GM18511 (cell line): ENCODE measurements around the gene OR4K13.

Experiments used
- ATAC-seq: cut with Tn5 transposase; IDR thresholded peaks from one replicate; pipeline ENCODE4 v1.9.1; 2021; ENCODE audit warnings: mild to moderate bottlenecking, moderate library complexity; ENCODE audit not compliant: unreplicated experiment

The OR4K13 gene

GRCh38 chr14:20035938-20036337, at the start of gene OR4K13:
TSS of gene OR4K13 (minus strand) at chr14:20036038. CDS start at chr14:20034758, 1,280 bp downstream.
- no peak for ATAC-seq

DNA sequence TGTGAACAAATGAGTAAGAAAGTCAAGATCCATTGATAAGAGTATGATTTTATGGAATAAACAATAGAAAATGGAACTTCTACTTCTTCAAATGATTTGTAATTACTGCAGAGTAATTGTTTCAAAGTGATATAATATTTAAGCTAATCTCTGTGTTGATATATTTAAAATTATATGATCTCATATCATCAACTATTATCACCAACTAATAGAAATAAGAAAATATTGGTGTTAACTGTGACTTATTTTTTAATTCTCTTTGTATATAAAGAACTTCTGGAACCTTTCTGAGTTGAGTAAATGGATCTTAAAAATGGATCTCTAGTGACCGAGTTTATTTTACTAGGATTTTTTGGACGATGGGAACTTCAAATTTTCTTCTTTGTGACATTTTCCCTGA, 23.9 kb upstream of the OR4K13 start, which contains the start of gene OR4L1:
Gene OR4L1, plus strand, starts transcription at position 301 of the 400 bp plus-strand sequence. Its CDS starts 0 bp downstream, at position 301.
- ATAC-seq = no peak

- ATAC-seq = no peak
Measured at GRCh38 chr14:20048202-20048601, 12.4 kb upstream of the OR4K13 start.

GRCh38 chr14:20044243-20044642, 8.4 kb upstream of the OR4K13 start:
- ATAC-seq = no peak

GRCh38 chr14:20035449-20035848, 389 bp downstream of the OR4K13 start:
- no peak for ATAC-seq

DNA sequence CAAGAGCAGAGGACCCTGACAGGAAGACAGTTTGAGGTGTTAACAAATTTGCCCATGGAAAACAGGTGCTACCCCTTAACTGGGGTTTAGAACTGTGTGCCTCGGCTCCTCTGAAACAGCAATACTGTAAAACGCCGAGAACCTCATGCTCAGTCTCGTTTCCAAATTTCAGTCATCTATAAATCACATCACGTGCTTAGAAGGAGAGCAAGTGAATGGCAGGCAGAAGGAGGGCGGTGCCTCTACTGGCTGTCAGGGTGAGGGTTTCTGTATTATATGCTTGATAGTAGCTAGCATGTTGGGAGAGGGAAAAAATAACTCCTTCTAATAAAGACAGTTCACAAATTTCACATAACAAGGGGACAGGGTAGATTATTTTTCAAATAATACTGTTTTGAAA, 4.8 kb downstream of the OR4K13 start:
- no peak for ATAC-seq

GRCh38 chr14:20019257-20019865, 16.5 kb downstream of the OR4K13 start, which contains the start of gene OR4K14:
TSS of gene OR4K14 (minus strand) at chr14:20019307. CDS start at chr14:20015193, 4,114 bp downstream.
- no peak for ATAC-seq

DNA sequence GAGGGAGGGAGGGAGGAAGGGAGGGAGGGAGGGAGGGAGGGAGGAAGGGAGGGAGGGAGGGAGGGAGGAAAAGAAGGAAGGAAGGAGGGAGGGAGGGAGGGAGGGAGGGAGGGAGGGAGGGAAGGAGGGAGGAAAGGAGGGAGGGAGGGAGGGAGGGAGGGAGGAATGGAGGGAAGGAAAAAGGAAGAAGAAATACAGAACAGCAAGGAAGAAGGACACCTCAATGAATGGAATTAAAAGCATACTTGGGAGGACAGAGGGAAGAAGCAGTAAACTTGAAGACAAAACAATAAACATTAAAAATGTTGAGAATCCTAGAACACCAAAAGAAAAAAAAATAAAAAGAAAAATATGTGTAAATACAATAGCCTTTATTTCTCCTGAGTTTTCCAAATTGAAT, 27.7 kb downstream of the OR4K13 start:
- no peak for ATAC-seq

- no peak for ATAC-seq
Measured at GRCh38 chr14:20002319-20002718, 33.5 kb downstream of the OR4K13 start.

DNA sequence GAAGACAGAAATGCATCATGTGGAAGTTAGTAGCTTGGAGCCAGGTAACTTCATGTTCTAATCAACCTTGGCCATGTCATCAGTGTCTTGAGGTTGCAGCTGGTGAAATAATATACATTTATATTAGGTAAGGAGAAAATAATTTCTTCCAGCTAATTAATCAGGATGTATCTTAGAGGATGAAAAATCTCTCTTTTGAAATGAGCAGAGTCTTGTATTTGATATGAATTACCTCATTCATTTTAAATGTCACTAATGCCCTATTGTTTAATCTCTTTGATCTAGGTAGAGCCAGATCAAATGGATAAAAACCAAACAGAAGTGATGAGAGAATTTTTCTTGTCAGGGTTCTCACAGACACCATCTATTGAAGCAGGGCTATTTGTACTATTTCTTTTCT, 34.0 kb downstream of the OR4K13 start, which contains the start of gene OR4Q2:
Gene OR4Q2, plus strand, starts transcription at position 301 of the 400 bp plus-strand sequence.
- ATAC-seq = no peak

DNA sequence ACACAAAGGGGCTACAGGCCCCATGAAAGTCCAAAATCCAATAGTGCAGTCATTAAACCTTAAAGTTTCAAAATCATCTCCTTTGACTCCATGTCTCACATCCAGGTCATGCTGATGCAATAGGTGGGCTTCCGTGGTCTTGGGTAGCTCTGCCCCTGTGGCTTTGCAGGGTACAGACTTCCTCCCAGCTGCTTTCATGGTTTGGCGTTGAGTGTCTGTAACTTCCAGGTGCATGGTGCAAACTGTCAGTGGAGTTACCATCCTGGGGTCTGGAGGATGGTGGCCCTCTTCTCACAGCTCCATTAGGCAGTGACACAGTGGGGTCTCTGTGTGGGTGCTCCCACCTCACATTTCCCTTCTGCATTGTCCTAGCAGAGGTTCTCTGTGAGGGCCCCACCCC, 42.4 kb downstream of the OR4K13 start:
- ATAC-seq = no peak
